ENCODE results near the gene TMEM150A.
"Not testable (repeated sequence)": the region's sequence is repeated elsewhere in the genome, so short reads cannot be mapped to it uniquely, and the experiment has no call there.

The TMEM150A gene

DNA sequence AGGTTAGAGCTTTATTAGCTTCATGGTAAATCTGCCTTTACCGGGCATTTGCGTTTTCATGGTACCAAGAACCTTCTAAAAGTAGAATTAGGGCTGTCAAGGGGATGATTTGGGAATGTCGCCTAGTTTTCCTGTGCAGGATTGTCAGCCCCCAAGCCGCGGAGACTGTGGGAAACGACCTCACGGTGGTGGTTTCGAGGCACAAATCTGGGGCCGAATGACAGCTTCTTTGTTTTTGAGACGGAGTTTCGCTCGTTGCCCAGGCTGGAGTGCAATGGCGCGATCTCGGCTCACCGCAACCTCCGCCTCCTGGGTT lies 12.9 kb upstream of the TMEM150A start:
- peak overlapping the region in 9 of 11 experiments; percentile 95 to 100 (median 99); a peak in 14 of 22 replicates for H3K9ac ChIP-seq
- H3K4me1 ChIP-seq: peaks cover 36 to 50% (median 41%) of the 10 kb centered on the region in 10 experiments
- peaks cover 23 to 36% (median 32%) of the 10 kb centered on the region in 11 experiments for H3K36me3 ChIP-seq
- H3K4me2 ChIP-seq: peak overlapping the region; percentile 23 to 69 (median 36); a peak in 18 of 22 replicates
- TF ChIP-seq Cebpa-rat (IDR thresholded peaks at IDR 0.05): no peak
- no peaks in the 10 kb centered on the region for H3K27me3 ChIP-seq
- no peaks in the 10 kb centered on the region for H3K9me3 ChIP-seq (replicated peaks in 1 of 11)
- peak overlapping the region; percentile 90 to 99 (median 95); a peak in 19 of 22 replicates for H3K27ac ChIP-seq
- H3K4me3 ChIP-seq: peak overlapping the region in 1 of 10 experiments; percentile 94; a peak in 2 of 20 replicates
- peaks cover 14 to 50% (median 38%) of the 10 kb centered on the region in 11 experiments; a peak in 21 of 22 replicates for H4K20me1 ChIP-seq

DNA sequence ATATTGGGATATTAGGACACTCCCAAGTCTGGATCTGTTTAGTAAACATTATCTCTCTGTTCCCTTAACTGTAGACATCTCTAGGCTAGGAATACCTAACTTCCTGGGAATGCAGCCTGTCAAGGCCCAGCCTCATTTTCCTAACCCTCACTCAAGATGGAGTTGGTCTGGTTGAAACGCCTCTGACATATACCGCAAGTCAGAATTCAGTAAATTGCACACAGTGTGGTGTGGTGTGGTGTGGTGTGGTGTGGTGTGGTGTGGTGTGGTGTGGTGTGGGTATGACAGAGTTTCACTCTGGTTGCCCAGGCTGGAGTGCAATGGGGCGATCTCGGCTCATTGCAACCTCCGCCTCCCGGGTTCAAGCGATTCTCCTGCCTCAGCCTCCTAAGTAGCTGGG lies 12.3 kb upstream of the TMEM150A start:
- not testable (repeated sequence) for H3K27me3 ChIP-seq; H3K27ac ChIP-seq; H3K9ac ChIP-seq; H3K4me3 ChIP-seq; H3K9me3 ChIP-seq (replicated peaks in 1 of 11); H3K4me2 ChIP-seq
- Histone ChIP-seq H4K20me1 (peaks cover 14 to 47% (median 32%) of the 10 kb centered on the region in 11 experiments; a peak in 21 of 22 replicates), H3K4me1 (peaks cover 39 to 57% (median 46%) of the 10 kb centered on the region in 10 experiments), H3K36me3 (peaks cover 23 to 36% (median 32%) of the 10 kb centered on the region in 11 experiments)

DNA sequence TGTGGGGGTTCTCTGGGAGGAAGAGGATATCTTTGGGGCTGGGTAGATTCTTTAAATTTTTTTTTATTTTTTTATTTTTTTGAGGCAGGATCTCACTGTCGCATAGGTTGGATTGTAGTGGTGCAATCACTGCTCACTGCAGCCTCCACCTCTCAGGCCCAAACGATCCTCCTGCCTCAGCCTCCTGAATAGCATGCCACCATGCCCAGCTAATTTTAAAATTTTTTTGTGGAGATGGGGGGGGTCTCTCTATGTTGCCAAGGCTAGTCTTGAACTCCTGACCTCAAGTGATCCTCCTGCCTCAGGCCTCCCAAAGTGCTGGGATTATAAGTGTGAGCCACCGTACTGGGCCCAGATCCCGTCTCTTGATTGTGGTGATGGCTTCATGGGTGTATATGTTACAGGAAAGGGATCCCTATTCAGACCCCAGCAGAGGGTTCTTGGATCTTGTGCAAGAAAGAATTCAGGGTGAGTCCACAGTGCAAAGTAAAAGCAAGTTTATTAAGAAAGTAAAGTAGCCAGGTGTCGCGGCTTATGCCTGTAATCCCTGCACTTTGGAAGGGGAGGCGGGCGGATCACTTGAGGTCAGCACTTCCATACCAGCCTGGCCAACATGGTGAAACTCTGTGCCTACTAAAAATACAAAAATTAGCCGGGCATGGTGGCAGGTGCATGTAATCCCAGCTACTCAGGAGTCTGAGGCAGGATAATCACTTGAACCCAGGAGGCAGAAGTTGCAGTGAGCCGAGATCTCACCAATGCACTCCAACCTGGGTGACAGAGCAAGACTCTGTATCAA lies 11.4 kb upstream of the TMEM150A start:
- Histone ChIP-seq H3K9ac (0 out of 22 replicates have a peak overlapping the region, but pooled peaks of 1 of the 11 experiments have one; percentile 25), H3K4me2 (no peak overlapping the region)

DNA sequence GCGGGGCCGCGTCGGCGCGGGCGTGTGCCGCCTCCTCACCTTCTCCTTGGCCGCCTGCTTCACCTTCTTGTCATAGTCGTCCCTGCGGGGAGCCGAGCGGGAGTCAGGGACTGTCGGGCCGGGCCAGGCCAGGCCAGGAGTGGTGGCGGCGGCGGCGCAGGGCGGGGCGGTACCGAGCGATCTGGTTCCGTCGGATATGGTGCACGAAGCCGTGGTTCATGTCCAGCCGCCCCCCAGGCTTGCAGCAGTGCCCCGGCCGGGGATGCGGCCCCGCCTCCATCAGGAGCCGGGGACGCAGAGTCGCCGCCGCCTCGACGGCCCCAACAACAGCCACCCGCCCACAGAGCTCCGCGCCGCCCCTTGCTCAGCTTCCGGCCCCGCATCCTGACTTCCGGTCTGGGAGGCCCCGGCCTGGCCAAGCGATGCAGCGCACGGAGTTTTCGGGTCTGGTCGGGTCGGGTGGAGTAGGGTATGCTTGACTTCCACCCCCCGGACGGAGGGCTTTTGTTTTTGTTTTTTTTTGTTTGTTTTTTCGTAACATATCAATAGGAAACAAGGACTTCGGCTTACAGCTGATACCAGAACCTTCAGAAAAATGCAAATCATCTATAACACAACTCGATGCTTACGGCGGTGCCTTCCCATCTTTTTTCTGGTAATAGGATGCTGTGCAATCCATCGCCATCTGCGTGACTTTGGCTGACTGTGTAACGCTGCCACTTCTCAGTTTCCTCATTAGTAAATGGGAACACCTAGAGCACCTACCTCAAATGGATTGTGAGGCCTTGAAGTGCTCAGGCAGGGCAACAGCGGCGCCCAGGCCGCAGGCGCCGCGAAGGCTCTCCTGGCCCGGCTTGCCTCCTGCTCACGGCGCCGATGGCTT lies 9.4 kb upstream of the TMEM150A start, which contains the start of gene C2orf68:
C2orf68 (minus strand) TSS at position 362 of the 883 bp plus-strand sequence; CDS start at position 280, 82 bp downstream.
- H3K9me3 ChIP-seq (replicated peaks in 1 of 11): no peaks in the 10 kb centered on the region
- peaks cover 28 to 36% (median 34%) of the 10 kb centered on the region in 11 experiments for H3K36me3 ChIP-seq
- H3K4me2 ChIP-seq: peak within 1 kb of the TSS; percentile 79 to 99 (median 89)
- peaks cover 28 to 51% (median 41%) of the 10 kb centered on the region in 10 experiments for H3K4me1 ChIP-seq
- peak within 1 kb of the TSS; percentile 85 to 94 (median 90) for H3K9ac ChIP-seq
- peaks cover 10 to 39% (median 25%) of the 10 kb centered on the region in 11 experiments; a peak in 17 of 22 replicates for H4K20me1 ChIP-seq
- no peaks in the 10 kb centered on the region for H3K27me3 ChIP-seq
- peak within 1 kb of the TSS; percentile 85 to 99 (median 92) for H3K4me3 ChIP-seq
- peak within 1 kb of the TSS; percentile 64 to 89 (median 83) for H3K27ac ChIP-seq
- TF ChIP-seq Cebpa-rat (IDR thresholded peaks at IDR 0.05): no peak

More for the DNA sequence above, 11.4 kb upstream of the TMEM150A start:
- H3K9me3 ChIP-seq (replicated peaks in 1 of 11): no peaks in the 10 kb centered on the region
- no peak overlapping the region for H3K4me3 ChIP-seq
- H3K36me3 ChIP-seq: peaks cover 23 to 36% (median 31%) of the 10 kb centered on the region in 11 experiments
- H3K27ac ChIP-seq: no peak overlapping the region
- H3K27me3 ChIP-seq: no peaks in the 10 kb centered on the region
- H4K20me1 ChIP-seq: peaks cover 20 to 46% (median 30%) of the 10 kb centered on the region in 11 experiments; a peak in 20 of 22 replicates
- peaks cover 39 to 61% (median 52%) of the 10 kb centered on the region in 10 experiments for H3K4me1 ChIP-seq
- 0 out of 22 replicates have a peak, but pooled peaks of 1 of the 11 experiments have one; percentile 6 for TF ChIP-seq Cebpa-rat (IDR thresholded peaks at IDR 0.05)

DNA sequence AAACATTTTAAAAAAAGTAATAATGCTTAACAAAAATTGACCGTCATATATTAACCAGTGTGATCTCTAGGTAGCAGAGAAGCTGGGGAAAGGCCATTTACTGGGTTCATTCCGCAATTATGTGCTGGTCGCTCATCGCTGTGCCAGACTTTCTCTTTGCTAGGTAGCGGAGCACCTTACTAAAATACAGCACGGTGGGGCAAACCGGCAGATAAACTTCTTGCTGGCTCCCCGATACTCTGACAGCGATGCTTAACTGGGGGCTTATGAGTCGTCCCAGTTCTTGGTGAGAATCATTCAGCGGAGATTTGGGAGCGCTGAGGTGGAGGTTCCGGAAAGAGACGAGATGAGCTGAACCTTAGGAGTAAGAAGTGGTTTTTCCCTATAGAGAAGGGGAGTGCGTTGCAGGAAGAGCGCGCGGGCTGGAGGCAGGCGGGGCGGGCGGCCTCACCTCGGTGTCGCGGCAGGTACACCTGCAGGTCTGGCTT lies 8.8 kb upstream of the TMEM150A start:
- Histone ChIP-seq H3K4me1 (peaks cover 25 to 54% (median 40%) of the 10 kb centered on the region in 10 experiments), H3K9me3 (replicated peaks in 1 of 11) (no peaks in the 10 kb centered on the region), H3K4me3 (peak overlapping the region; percentile 85 to 99 (median 92)), H3K27me3 (no peaks in the 10 kb centered on the region), H4K20me1 (peaks cover 8 to 39% (median 27%) of the 10 kb centered on the region in 11 experiments; a peak in 14 of 22 replicates), H3K36me3 (peaks cover 28 to 43% (median 40%) of the 10 kb centered on the region in 11 experiments), H3K4me2 (peak overlapping the region; percentile 79 to 99 (median 89)), H3K27ac (peak overlapping the region; percentile 64 to 89 (median 83)), H3K9ac (peak overlapping the region; percentile 85 to 94 (median 90))
- TF ChIP-seq Cebpa-rat (IDR thresholded peaks at IDR 0.05): no peak

DNA sequence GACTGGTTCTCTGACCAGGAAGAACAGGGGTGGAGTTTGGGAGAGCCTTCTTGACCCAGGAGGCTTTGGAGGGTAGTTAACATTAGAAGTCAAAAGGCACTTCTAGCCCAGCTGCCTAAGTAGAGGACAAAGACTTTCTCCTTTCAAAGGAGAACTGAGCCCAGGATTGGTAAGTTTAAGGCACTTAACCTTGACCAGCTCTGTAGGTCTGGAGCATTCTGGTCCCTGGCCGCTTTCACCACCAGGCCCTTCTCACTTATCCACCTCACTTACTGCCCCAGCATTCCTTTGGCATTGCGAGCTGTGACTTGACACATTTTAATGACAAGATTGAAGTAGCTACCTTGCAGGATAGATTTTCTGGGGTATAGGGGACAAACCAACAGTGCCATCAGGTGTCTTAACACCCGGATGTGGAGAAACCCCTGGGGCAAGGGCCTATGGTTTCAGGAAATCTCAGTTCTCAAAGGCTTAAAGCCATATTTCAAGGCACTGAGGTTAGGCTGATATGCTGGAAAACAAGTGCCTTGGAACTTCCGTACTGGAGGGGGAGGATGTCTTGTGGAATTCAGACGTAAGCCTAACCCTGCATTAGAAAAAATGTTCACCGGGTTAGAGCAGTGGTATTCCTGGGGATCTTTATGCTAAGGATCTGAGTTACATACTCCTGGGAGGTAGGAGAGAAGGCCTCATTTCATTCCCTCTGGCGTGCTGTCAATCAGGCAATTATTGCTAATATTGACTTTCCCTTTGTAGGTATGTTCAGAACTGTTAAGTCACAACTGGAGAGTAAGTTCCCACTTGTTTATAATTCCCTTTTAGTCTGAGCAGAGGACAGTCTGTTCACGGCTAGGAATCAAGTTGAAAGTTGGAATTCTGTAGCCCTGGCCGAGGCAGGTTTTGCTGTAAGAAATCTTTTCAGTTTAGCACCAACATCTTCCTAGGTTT lies 5.0 kb upstream of the TMEM150A start:
- Histone ChIP-seq H4K20me1 (peaks cover 5 to 47% (median 35%) of the 10 kb centered on the region in 11 experiments; a peak in 14 of 22 replicates), H3K4me3 (no peak overlapping the region), H3K9me3 (replicated peaks in 1 of 11) (no peaks in the 10 kb centered on the region), H3K9ac (peak overlapping the region in 6 of 11 experiments; percentile 7 to 36 (median 26); a peak in 8 of 22 replicates), H3K27ac (no peak overlapping the region), H3K4me1 (peaks cover 27 to 67% (median 48%) of the 10 kb centered on the region in 10 experiments), H3K36me3 (peaks cover 28 to 54% (median 44%) of the 10 kb centered on the region in 11 experiments), H3K27me3 (no peaks in the 10 kb centered on the region), H3K4me2 (no peak overlapping the region)
- TF ChIP-seq Cebpa-rat (IDR thresholded peaks at IDR 0.05): no peak

DNA sequence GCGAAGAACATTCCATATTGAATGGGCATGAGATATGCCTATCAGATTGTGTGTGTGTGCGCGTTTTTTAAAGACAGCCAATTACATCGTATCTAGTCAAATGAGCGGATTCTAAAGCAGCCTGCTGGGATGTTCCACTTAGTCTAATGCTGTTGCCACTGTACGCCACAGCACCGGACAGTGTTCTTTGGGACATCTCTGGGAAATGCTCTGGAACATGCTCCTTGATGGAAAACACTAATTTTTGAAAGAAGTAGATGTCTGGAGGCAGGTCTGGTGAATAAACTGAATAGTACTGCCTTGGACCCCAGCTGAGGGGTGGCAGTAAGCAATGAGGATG lies 3.6 kb upstream of the TMEM150A start:
- Histone ChIP-seq H3K4me3 (no peak overlapping the region), H3K9me3 (replicated peaks in 1 of 11) (no peaks in the 10 kb centered on the region), H3K4me1 (peaks cover 31 to 71% (median 51%) of the 10 kb centered on the region in 10 experiments), H3K27me3 (no peaks in the 10 kb centered on the region), H3K9ac (peak overlapping the region in 1 of 11 experiments; percentile 25; a peak in 1 of 22 replicates), H3K4me2 (no peak overlapping the region), H3K27ac (no peak overlapping the region), H3K36me3 (peaks cover 28 to 54% (median 44%) of the 10 kb centered on the region in 11 experiments), H4K20me1 (peaks cover 5 to 54% (median 37%) of the 10 kb centered on the region in 11 experiments; a peak in 14 of 22 replicates)
- TF ChIP-seq Cebpa-rat (IDR thresholded peaks at IDR 0.05): no peak
